Gastrocnemius medialis (tissue), 4 donors: ENCODE results near the gene CCDC40. TPM values are rescaled to one million over a fixed set of nuclear protein-coding genes. Genes with fewer than 3 reads are reported as not detected.
A peak's percentile ranks its signal among the peaks of the same experiment; 100 is the strongest.

Experiments used
- ATAC-seq, 2 donors: fragments of 150-250 bp; one replicate each; pipeline ENCODE4 v1.9.1; 2016
- DNase-seq, 2 donors: peaks; one replicate each; pipeline ENCODE4 v3.0.0-alpha.2; 2019
- H3K27ac ChIP-seq, 4 donors: fragments of 200-600 bp; sonication (generic); 1 replicate in 1 of 4; 2 replicates in 3 of 4; pipeline ENCODE4 v1.5.1; 2016 to 2018; ENCODE audit warnings: mild to moderate bottlenecking in 2 of 4, moderate library complexity in 1 of 4
- H3K27me3 ChIP-seq, 3 donors: fragments of 200-600 bp; sonication (generic) in 2 of 3; 1 replicate in 1 of 3; 2 replicates in 2 of 3; pipeline versions ENCODE4 v1.5.1 to v1.6.0; 2016 to 2019; ENCODE audit warnings: mild to moderate bottlenecking in 1 of 3, moderate library complexity in 1 of 3
- H3K36me3 ChIP-seq, 2 donors: fragments of 200-600 bp; sonication (generic) in 1 of 2; one replicate each; pipeline ENCODE4 v1.5.1; 2017 to 2018
- H3K4me1 ChIP-seq, 2 donors: fragments of 200-600 bp; sonication (generic) in 1 of 2; one replicate each; pipeline ENCODE4 v1.5.1; 2016 to 2017; ENCODE audit warnings: mild to moderate bottlenecking in 2 of 2
- H3K4me3 ChIP-seq, 4 donors: fragments of 200-600 bp; sonication (generic) in 3 of 4; 1 replicate in 1 of 4; 2 replicates in 3 of 4; pipeline ENCODE4 v1.5.1; 2016 to 2019; ENCODE audit warnings: mild to moderate bottlenecking in 2 of 4
- H3K9me3 ChIP-seq, 3 donors: fragments of 200-600 bp; sonication (generic) in 2 of 3; 1 replicate in 1 of 3; 2 replicates in 2 of 3; pipeline ENCODE4 v1.5.1; 2016 to 2019
- CTCF ChIP-seq, 5 experiments: fragments of 450-650 bp in 3 of 5; fragments of 200-600 bp in 2 of 5; sonication (generic) in 2 of 5; IDR thresholded peaks in 4 of 5; conservative IDR thresholded peaks in 1 of 5; 1 replicate in 4 of 5; 2 replicates in 1 of 5; pipeline ENCODE4 v1.5.1; 2016 to 2019; ENCODE audit warnings: antibody characterized with exemption in 5 of 5, mild to moderate bottlenecking in 3 of 5, moderate library complexity in 3 of 5
- POLR2A ChIP-seq, 2 donors: fragments of 450-650 bp; IDR thresholded peaks; one replicate each; pipeline ENCODE4 v1.6.1; 2017; ENCODE audit warnings: antibody characterized with exemption in 2 of 2, mild to moderate bottlenecking in 2 of 2, moderate library complexity in 2 of 2
- in situ Hi-C, 4 donors: fragments of 200-750 bp; cut with MboI; loops; one replicate each; pipeline versions ENCODE4 v1.15.0 to v1.8.0; 2017; ENCODE audit warnings: low sequenced_read_pairs in 4 of 4
- intact Hi-C: fragments of 100-400 bp; cut with DNase I; formaldehyde crosslinking; loops from one replicate; pipeline ENCODE4 v1.15.1; 2023; ENCODE audit warnings: low total_unique reads
- total RNA-seq, 4 donors: library from RNA; depleted of rRNA; stranded (reverse); fragments of >200 nt; gene quantifications; one replicate each; pipeline versions ENCODE4 v1.1.0 to v1.2.3, GENCODE V29; 2016

CCDC40 gene
- total RNA-seq, 4 donors from 2014 or later, result 0.18 to 2.1 (median 1.1) TPM

DNA sequence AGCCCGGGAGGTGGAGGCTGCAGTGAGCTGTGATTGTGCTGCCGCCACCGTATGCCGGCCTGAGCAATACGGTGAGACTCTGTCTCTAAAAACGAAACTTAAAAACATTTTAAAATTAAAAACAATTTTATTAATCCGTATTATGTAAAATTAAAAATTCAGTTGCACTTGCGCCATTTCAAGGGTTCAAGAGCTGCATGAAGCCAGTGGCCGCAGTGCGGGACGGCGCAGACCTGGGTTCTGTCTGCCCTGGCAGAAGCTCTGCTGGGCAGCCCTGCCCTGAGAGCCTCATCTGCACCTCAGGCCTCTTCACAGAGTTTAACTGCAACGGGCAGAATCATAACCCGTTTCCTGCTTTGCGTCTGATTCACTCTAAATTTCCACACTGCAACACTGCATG, 32.5 kb upstream of the CCDC40 start:
- Histone ChIP-seq H3K4me1 (peaks cover 0 to 3% of the 10 kb centered on the region in 2 donors), H3K4me3 (no peak overlapping the region), H3K9me3 (no peaks in the 10 kb centered on the region), H3K27ac (no peak overlapping the region), H3K27me3 (no peaks in the 10 kb centered on the region), H3K36me3 (no peaks in the 10 kb centered on the region)
- in situ Hi-C loops (no loop called here), intact Hi-C loops (loop anchor here (10.0 kb wide), 1 partner anchor 261 kb away; the partner anchor contains the start of gene RNF213)
- DNase-seq (no peak), ATAC-seq (no peak)
- no peak for TF ChIP-seq POLR2A (IDR thresholded peaks at IDR 0.05)
- TF ChIP-seq CTCF (IDR thresholded peaks at IDR 0.05 in 4 of 5, conservative IDR thresholded peaks at IDR 0.05 in 1 of 5), result no peak

DNA sequence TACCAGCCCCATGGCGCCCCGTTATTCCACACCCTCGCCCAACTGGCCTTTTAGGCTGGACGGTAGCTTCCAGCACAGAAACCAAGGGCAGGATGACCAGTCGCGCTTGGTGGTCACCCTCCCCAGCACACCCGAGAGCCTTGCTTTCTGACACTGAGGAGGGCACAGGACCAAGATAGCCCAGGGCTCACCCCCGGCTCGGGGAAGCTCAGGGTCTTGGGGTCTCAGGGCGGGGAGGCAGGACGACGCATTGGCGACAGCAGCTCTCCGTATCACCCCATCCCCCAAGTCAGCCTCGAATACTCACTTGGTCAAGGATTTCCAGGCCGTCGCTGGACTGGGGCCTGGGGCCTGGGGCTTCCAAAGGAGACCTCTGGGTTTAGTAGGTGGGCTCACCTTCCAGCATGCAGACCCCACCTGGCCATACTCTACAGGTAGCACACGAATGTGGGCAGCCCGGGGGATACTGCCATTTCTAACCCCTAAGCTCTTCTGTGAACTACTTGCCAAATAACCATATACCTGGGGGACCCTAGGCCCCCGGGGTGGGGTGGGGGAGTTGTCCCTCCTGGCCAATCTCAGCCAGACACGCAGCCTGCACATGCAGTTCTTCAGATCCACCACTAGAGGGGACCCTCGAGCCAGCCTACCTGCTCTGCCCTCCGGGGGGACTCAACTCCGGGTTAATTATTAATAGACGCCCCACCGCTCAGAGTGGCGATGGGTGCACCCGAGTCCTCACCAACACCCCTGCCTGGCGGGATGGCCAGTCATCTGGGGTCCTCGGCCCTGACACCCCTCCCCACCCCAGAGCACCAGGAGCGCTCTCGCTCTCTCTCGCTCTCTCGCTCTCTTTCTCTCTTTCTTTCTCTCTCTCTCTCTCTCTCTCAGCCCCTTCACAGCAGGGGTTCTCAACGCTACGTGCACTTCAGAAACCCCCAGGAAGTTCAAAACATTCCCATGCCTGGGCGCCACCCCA, 30.8 kb upstream of the CCDC40 start:
- ATAC-seq, result peak in 1 of 2 donors; percentile 60
- in situ Hi-C loops, result no loop called here
- peak; percentile 71 to 97 (median 92) for TF ChIP-seq CTCF (IDR thresholded peaks at IDR 0.05 in 4 of 5, conservative IDR thresholded peaks at IDR 0.05 in 1 of 5)
- no peak for TF ChIP-seq POLR2A (IDR thresholded peaks at IDR 0.05)
- Histone ChIP-seq H3K27ac (no peak overlapping the region), H3K36me3 (no peaks in the 10 kb centered on the region), H3K9me3 (no peaks in the 10 kb centered on the region), H3K4me1 (peaks cover 0 to 3% of the 10 kb centered on the region in 2 donors), H3K4me3 (no peak overlapping the region), H3K27me3 (no peaks in the 10 kb centered on the region)
- DNase-seq, result no peak
- intact Hi-C loops, result loop anchor here (5.0 to 10.0 kb wide), 2 partner anchors 142 to 259 kb away; partner anchors contain the start of genes EIF4A3 and RNF213

- Histone ChIP-seq H3K9me3 (no peaks in the 10 kb centered on the region), H3K27me3 (no peaks in the 10 kb centered on the region), H3K36me3 (no peaks in the 10 kb centered on the region), H3K27ac (no peak overlapping the region), H3K4me1 (peaks cover 0 to 3% of the 10 kb centered on the region in 2 donors), H3K4me3 (no peak overlapping the region)
- DNase-seq, result no peak
- in situ Hi-C loops (no loop called here), intact Hi-C loops (loop anchor here (5.0 to 10.0 kb wide), 2 partner anchors 141 to 258 kb away; partner anchors contain the start of genes EIF4A3 and RNF213)
- TF ChIP-seq CTCF (IDR thresholded peaks at IDR 0.05 in 4 of 5, conservative IDR thresholded peaks at IDR 0.05 in 1 of 5) (no peak), POLR2A (IDR thresholded peaks at IDR 0.05) (no peak)
- no peak for ATAC-seq
These were observed 30.1 kb upstream of the CCDC40 start for GRCh38 chr17:80006339-80006720.

DNA sequence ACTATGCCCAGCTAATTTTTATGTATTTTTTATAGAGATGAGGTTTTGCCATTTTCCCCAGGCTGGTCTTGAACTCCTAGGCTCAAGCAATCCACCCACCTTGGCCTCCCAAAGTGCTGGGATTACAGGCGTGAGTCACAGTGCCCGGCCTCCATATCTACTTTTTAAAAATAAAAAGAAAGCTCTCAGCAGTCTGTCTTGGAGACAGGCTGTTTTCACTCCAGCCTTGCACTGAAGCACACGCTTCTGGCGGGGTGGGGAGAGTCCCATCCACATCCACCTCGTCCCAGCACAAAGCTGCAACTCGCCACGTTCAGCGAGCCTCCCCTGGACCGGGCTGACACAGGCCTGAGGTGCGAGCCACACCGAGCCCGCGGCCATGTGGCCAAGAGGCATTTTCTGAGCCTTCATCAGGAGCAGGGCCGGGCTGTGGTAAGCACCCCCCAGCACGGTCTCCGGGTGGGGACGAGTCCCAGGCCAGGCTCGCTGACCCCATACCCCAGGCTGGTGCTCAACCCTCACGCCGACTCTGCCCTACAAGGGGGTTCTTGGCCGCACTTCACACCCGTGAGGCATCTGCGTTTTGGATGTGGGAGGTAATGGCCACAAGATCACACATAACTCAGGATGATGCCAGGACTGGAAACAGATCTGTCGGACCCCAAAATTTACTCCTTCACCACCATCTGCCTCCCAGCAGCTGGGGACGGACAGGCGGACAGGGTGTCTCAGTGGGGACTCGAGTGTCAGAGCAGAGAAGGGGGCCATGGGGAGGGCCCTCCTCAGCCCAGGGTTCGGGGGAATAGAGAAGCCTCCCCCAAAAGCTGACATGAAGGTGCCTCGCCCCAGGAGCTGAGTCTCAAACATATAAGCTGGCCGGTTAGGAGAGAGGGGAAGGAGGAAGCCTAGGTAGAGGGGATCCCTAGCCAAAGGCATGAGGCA, 29.4 kb upstream of the CCDC40 start:
- no peaks in the 10 kb centered on the region for H3K27me3 ChIP-seq
- no peaks in the 10 kb centered on the region for H3K9me3 ChIP-seq
- peaks cover 0 to 3% of the 10 kb centered on the region in 2 donors for H3K4me1 ChIP-seq
- H3K4me3 ChIP-seq, result no peak overlapping the region
- H3K27ac ChIP-seq, result no peak overlapping the region
- no peaks in the 10 kb centered on the region for H3K36me3 ChIP-seq
- DNase-seq (no peak), ATAC-seq (no peak)
- TF ChIP-seq CTCF (IDR thresholded peaks at IDR 0.05 in 4 of 5, conservative IDR thresholded peaks at IDR 0.05 in 1 of 5) (no peak), POLR2A (IDR thresholded peaks at IDR 0.05) (no peak)
- in situ Hi-C loops, result no loop called here
- intact Hi-C loops, result loop anchor here (5.0 to 10.0 kb wide), 2 partner anchors 140 to 258 kb away; partner anchors contain the start of genes EIF4A3 and RNF213
